Esophagus squamous epithelium (tissue), 5 donors: ENCODE data around the gene TOMM40L. TPM values are rescaled to one million over a fixed set of nuclear protein-coding genes. Genes with fewer than 3 reads are reported as not detected.
A peak's percentile ranks its signal among the peaks of the same experiment; 100 is the strongest.

Experiments
- DNase-seq: peaks from one replicate; lab custom pipeline; 2025; lab: John Stamatoyannopoulos, UW
- H3K27ac ChIP-seq, 4 donors: fragments of 200-600 bp; sonication (generic); one replicate each; pipeline ENCODE4 v1.5.1; 2016 to 2019; ENCODE audit warnings: mild to moderate bottlenecking in 1 of 4
- H3K27me3 ChIP-seq, 4 donors: fragments of 200-600 bp; sonication (generic); 1 replicate in 3 of 4; 2 replicates in 1 of 4; pipeline versions ENCODE4 v1.5.1 to v1.6.0; 2017 to 2021; ENCODE audit warnings: antibody characterized with exemption in 1 of 4
- H3K36me3 ChIP-seq, 3 donors: fragments of 200-600 bp; sonication (generic); one replicate each; pipeline ENCODE4 v1.5.1; 2016 to 2019
- H3K4me1 ChIP-seq, 3 donors: fragments of 200-600 bp; sonication (generic); one replicate each; pipeline ENCODE4 v1.5.1; 2017 to 2019
- H3K4me3 ChIP-seq, 4 donors: fragments of 200-600 bp; sonication (generic); 1 replicate in 3 of 4; 2 replicates in 1 of 4; pipeline ENCODE4 v1.5.1; 2016 to 2019; ENCODE audit warnings: mild to moderate bottlenecking in 2 of 4, moderate library complexity in 1 of 4
- H3K9me3 ChIP-seq, 3 donors: fragments of 200-600 bp; sonication (generic); one replicate each; pipeline ENCODE4 v1.5.1; 2016 to 2019
- POLR2A ChIP-seq, 4 donors: fragments of 450-650 bp; IDR thresholded peaks; one replicate each; pipeline ENCODE4 v1.6.1; 2017; ENCODE audit warnings: antibody characterized with exemption in 4 of 4, mild to moderate bottlenecking in 4 of 4, moderate library complexity in 3 of 4
- WGBS, 2 donors: methylation state at CpG; one replicate each; pipeline ENCODE4 v1.1.5; 2018; 5-methylcytosine and 5-hydroxymethylcytosine counted together
- intact Hi-C: fragments of 100-400 bp; cut with DNase I; formaldehyde crosslinking; loops from one replicate; pipeline ENCODE4 v1.15.0; 2022
- total RNA-seq, 4 donors: library from RNA; depleted of rRNA; stranded (reverse); fragments of >200 nt; gene quantifications; one replicate each; pipeline ENCODE4 v1.1.0, GENCODE V29; 2016
- TF ChIP-seq, protein P1 (sequence below), 6 experiments: fragments of 450-650 bp in 4 of 6; fragments of 200-600 bp in 2 of 6; sonication (generic) in 2 of 6; IDR thresholded peaks; one replicate each; pipeline ENCODE4 v1.5.1; 2016 to 2019; ENCODE audit warnings: antibody characterized with exemption in 6 of 6, mild to moderate bottlenecking in 4 of 6, moderate library complexity in 4 of 6
- donor health status: DM: yes; HTN: yes; CAD: no.

Gene TOMM40L
- total RNA-seq, result 10 to 100 TPM in 2 of 4 donors, 1 to 10 TPM in 2; 7.6 to 23.9 (median 10.2) TPM

DNA sequence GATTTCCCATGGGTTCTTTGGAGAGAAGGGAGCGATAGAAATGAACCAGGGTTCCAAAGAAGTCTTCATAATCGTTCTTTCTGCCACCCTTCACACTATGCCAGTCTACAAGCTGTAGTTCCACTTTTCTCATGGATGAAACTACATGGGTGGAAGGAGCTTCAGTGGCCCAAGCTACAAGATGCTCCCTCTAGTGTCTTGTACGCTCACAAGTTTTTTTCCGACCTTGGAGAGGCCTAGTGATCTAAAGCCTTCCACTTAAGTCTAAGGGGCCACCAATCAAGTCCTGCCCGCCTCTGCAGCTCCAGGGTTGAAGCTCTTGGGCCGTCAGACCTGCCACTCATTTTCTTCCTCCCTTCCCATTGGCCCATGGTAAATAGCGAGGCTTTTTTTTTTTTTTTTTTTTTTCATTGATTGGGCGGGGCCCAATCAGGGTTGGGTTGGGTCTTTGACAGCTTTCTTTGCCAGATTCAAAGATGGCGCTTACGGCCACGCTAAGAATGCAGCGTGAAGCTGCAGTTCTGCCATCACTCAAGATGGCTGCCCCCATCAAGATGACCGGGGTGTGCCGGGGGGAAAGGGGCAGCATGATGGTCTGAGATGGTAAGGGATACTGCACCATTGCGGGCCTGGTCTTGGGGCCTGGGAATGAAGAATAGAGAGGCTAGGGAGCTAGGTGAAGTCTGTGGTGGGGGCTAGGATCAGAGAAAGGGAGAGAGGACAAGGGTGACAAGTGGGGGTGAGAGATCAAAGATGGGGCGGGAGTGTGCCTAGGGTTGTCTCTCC is at the start of gene TOMM40L:
Gene TOMM40L, plus strand, starts transcription at position 527 of the 786 bp plus-strand sequence. CDS start 430 bp downstream, outside the sequence.
- H3K9me3 ChIP-seq, result no peaks in the 10 kb centered on the region
- H3K36me3 ChIP-seq, result peaks cover 12 to 27% (median 19%) of the 10 kb centered on the region in 3 donors
- peak; percentile 61 for DNase-seq
- peak within 1 kb of the TSS; percentile 59 to 88 (median 68) for H3K4me3 ChIP-seq
- WGBS, 2 donors, result 6 to 10% methylated on average over 13 to 15 of the region's 16 CpGs
- H3K27ac ChIP-seq, result peak within 1 kb of the TSS; percentile 76 to 92 (median 84)
- no peaks in the 10 kb centered on the region for H3K27me3 ChIP-seq
- H3K4me1 ChIP-seq, result peaks cover 21 to 33% (median 25%) of the 10 kb centered on the region in 3 donors
- no peak for TF ChIP-seq POLR2A (IDR thresholded peaks at IDR 0.05)
- TF ChIP-seq, protein P1, sequence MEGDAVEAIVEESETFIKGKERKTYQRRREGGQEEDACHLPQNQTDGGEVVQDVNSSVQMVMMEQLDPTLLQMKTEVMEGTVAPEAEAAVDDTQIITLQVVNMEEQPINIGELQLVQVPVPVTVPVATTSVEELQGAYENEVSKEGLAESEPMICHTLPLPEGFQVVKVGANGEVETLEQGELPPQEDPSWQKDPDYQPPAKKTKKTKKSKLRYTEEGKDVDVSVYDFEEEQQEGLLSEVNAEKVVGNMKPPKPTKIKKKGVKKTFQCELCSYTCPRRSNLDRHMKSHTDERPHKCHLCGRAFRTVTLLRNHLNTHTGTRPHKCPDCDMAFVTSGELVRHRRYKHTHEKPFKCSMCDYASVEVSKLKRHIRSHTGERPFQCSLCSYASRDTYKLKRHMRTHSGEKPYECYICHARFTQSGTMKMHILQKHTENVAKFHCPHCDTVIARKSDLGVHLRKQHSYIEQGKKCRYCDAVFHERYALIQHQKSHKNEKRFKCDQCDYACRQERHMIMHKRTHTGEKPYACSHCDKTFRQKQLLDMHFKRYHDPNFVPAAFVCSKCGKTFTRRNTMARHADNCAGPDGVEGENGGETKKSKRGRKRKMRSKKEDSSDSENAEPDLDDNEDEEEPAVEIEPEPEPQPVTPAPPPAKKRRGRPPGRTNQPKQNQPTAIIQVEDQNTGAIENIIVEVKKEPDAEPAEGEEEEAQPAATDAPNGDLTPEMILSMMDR (IDR thresholded peaks at IDR 0.05), result peak; percentile 44 to 73 (median 56)
- intact Hi-C loops, result loop anchor here (5.0 to 10.0 kb wide), 2 partner anchors 67 to 149 kb away; no protein-coding TSS in a partner anchor

DNA sequence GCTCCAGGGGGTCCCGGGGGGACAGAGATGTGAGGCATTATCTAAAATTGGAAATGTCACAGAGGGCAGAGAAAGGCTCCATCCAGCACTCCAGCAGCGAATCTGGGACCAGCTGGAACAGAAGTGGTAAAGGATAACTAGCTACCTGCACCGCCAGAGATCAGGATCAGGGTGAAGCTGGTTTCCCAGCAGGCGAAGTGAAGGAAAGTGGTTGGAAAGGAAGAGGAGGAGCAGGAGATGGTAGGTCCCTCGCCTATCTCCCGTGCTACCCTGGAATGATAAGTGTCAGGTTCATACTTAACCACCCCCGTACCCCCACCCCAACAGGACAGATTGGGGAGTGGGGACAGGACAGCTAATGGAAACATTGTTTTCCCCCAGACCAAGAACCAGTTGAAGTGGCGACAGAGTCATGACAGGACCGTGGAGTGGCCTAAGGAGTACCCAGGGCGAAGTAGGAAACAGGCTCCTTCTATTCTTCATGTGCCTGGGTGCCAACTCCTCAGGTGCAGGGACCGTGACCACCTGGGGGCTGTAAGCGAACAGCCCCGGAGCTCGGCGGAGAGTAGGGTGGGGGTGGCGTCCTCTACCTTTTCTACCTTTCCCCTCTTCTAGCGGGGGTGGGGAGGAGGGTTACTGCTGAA is 49.3 kb upstream of the TOMM40L start:
- WGBS, 2 donors, result 9 to 10% methylated on average over 7 to 11 of the region's 17 CpGs
- intact Hi-C loops, result no loop called here
- H3K9me3 ChIP-seq, result no peaks in the 10 kb centered on the region
- peaks cover 12 to 89% (median 35%) of the 10 kb centered on the region in 3 donors for H3K4me1 ChIP-seq
- peak overlapping the region; percentile 84 to 95 (median 94) for H3K27ac ChIP-seq
- peaks cover 5 to 44% (median 16%) of the 10 kb centered on the region in 3 donors for H3K36me3 ChIP-seq
- DNase-seq, result no peak
- TF ChIP-seq POLR2A (IDR thresholded peaks at IDR 0.05), result no peak
- TF ChIP-seq, protein P1 (IDR thresholded peaks at IDR 0.05), result no peak
- H3K27me3 ChIP-seq, result no peaks in the 10 kb centered on the region
- peak overlapping the region; percentile 47 to 94 (median 80) for H3K4me3 ChIP-seq

- H3K4me1 ChIP-seq, result peaks cover 12 to 89% (median 41%) of the 10 kb centered on the region in 3 donors
- H3K27me3 ChIP-seq, result no peaks in the 10 kb centered on the region
- H3K4me3 ChIP-seq, result peak within 1 kb of the TSS; percentile 47 to 94 (median 80)
- TF ChIP-seq POLR2A (IDR thresholded peaks at IDR 0.05), result peak in 2 of 4 donors; percentile 71 to 80
- TF ChIP-seq, protein P1 (IDR thresholded peaks at IDR 0.05), result peak in 1 of 6 experiments; percentile 18
- 7 to 12% methylated on average over 20 to 28 of the region's 50 CpGs for WGBS, 2 donors
- no peaks in the 10 kb centered on the region for H3K9me3 ChIP-seq
- H3K27ac ChIP-seq, result peak within 1 kb of the TSS; percentile 84 to 95 (median 94)
- peaks cover 0 to 36% (median 14%) of the 10 kb centered on the region in 3 donors for H3K36me3 ChIP-seq
- intact Hi-C loops, result no loop called here
- peak; percentile 50 for DNase-seq
These were observed 48.5 kb upstream of the TOMM40L start, which contains the start of gene B4GALT3 for GRCh38 chr1:161177112-161177935. Gene B4GALT3, minus strand, starts transcription at chr1:161177507. Its CDS starts 1,447 bp downstream, at chr1:161176060.

GRCh38 chr1:161177936-161178244 is 48.0 kb upstream of the TOMM40L start:
- WGBS, 2 donors, result 50 to 61% methylated on average over 9 of the region's 9 CpGs
- intact Hi-C loops, result no loop called here
- peak overlapping the region; percentile 47 to 94 (median 80) for H3K4me3 ChIP-seq

More at GRCh38 chr1:161177936-161178244, 48.0 kb upstream of the TOMM40L start:
- TF ChIP-seq, protein P1 (IDR thresholded peaks at IDR 0.05), result no peak
- Histone ChIP-seq H3K27ac (peak overlapping the region; percentile 84 to 95 (median 94)), H3K27me3 (no peaks in the 10 kb centered on the region), H3K4me1 (peaks cover 12 to 89% (median 37%) of the 10 kb centered on the region in 3 donors), H3K9me3 (no peaks in the 10 kb centered on the region), H3K36me3 (peaks cover 0 to 31% (median 14%) of the 10 kb centered on the region in 3 donors)
- no peak for DNase-seq
